MCF 10A (cell line): ENCODE measurements around the gene DEFB132. TPM values are rescaled to one million over a fixed set of nuclear protein-coding genes. Genes with fewer than 3 reads are reported as not detected.

Experiments
- BruUV-seq: library from RNA; stranded (reverse); fragments of 400-500 nt; replicated peaks from 2 replicates; lab custom pipeline; 2021; lab: Mats Ljungman, UMichigan
- CTCF ChIA-PET: fragments of 300-600 bp; sonication (Branson Sonifier 250); formaldehyde crosslinking; extraction: SDS; loops from one replicate; lab custom pipeline; 2021; ENCODE audit warnings: antibody characterized with exemption, inconsistent platforms; lab: Yijun Ruan, JAX
- POLR2A ChIA-PET: fragments of 300-600, 350-650 bp; sonication (Branson Sonifier 250); formaldehyde crosslinking; extraction: SDS; loops from one replicate; lab custom pipeline; 2020; ENCODE audit warnings: antibody characterized with exemption, inconsistent platforms; lab: Yijun Ruan, JAX
- DNase-seq: peaks from one replicate; pipeline ENCODE4 v3.0.0-alpha.2; 2018; ENCODE audit not compliant: unreplicated experiment
- H3K27ac Mint-ChIP-seq: one replicate; pipeline ENCODE4 v1.8.0; 2022; ENCODE audit warnings: mild to moderate bottlenecking, low read depth, mixed read lengths; ENCODE audit not compliant: unreplicated experiment
- H3K27me3 Mint-ChIP-seq: one replicate; pipeline ENCODE4 v1.8.0; 2022; ENCODE audit warnings: mixed read lengths; ENCODE audit not compliant: insufficient read depth, unreplicated experiment
- H3K36me3 Mint-ChIP-seq: one replicate; pipeline ENCODE4 v1.8.0; 2022; ENCODE audit warnings: mild to moderate bottlenecking, moderate library complexity, mixed read lengths; ENCODE audit not compliant: insufficient read depth, unreplicated experiment
- H3K4me1 Mint-ChIP-seq: one replicate; pipeline ENCODE4 v1.8.0; 2022; ENCODE audit warnings: mixed read lengths; ENCODE audit not compliant: insufficient read depth, unreplicated experiment
- H3K4me3 Mint-ChIP-seq: one replicate; pipeline ENCODE4 v1.8.0; 2022; ENCODE audit warnings: mild to moderate bottlenecking, moderate library complexity, mixed read lengths; ENCODE audit not compliant: unreplicated experiment
- H3K9me3 Mint-ChIP-seq: one replicate; pipeline ENCODE4 v1.8.0; 2022; ENCODE audit warnings: mixed read lengths; ENCODE audit not compliant: unreplicated experiment
- CTCF ChIP-seq: fragments of 200-600 bp; IDR thresholded peaks from one replicate; pipeline ENCODE4 v1.8.0; 2022; ENCODE audit warnings: antibody characterized with exemption, mild to moderate bottlenecking; ENCODE audit not compliant: unreplicated experiment
- intact Hi-C: fragments of 100-400 bp; cut with micrococcal nuclease; formaldehyde crosslinking; loops from 2 replicates; pipeline ENCODE4 v1.14.1; 2022
- total RNA-seq: library from RNA; stranded (reverse); gene quantifications from 2 replicates; pipeline ENCODE4 v1.2.3, GENCODE V29; 2022

DEFB132 gene
- total RNA-seq, 1 experiment from 2014 or later = not detected

GRCh38 chr20:295804-296203 is 38.3 kb downstream of the DEFB132 start:
- H3K27ac Mint-ChIP-seq = no peak overlapping the region

GRCh38 chr20:297098-297924 is 39.8 kb downstream of the DEFB132 start, which contains the start of gene ZCCHC3:
Gene ZCCHC3 (plus strand): TSS chr20:297570. CDS start chr20:297587, 17 bp downstream.
- Mint-ChIP-seq H3K36me3 (peaks cover 12% of the 10 kb centered on the region), H3K27me3 (no peaks in the 10 kb centered on the region), H3K4me3 (peak within 1 kb of the TSS; percentile 93), H3K27ac (peak within 1 kb of the TSS; percentile 99), H3K4me1 (peaks cover 31% of the 10 kb centered on the region), H3K9me3 (no peaks in the 10 kb centered on the region)
- ChIA-PET CTCF (interaction anchor here (0.7 to 4.2 kb wide), 9 partner anchors 15 to 36 kb away, joined by 3 to 18 read pairs (median 6); partner anchors contain the start of gene SOX12), POLR2A (interaction anchor here (0.6 to 4.8 kb wide), 22 partner anchors 10 to 246 kb away, joined by 3 to 60 read pairs (median 4); partner anchors contain the start of gene TRIB3)
- TF ChIP-seq CTCF = no peak
- TSS peak; percentile 78 for BruUV-seq
- peak; percentile 96 for DNase-seq
- intact Hi-C loops = loop anchor here (1.0 kb wide), 1 partner anchor 27 kb away; no protein-coding TSS in a partner anchor

More at GRCh38 chr20:295804-296203, 38.3 kb downstream of the DEFB132 start:
- TF ChIP-seq CTCF = no peak
- peaks cover 12% of the 10 kb centered on the region for H3K36me3 Mint-ChIP-seq
- peaks cover 21% of the 10 kb centered on the region for H3K4me1 Mint-ChIP-seq
- DNase-seq = no peak
- ChIA-PET CTCF (interaction anchor here (0.6 to 1.6 kb wide), 5 partner anchors 27 to 79 kb away, joined by 3 to 6 read pairs (median 4); partner anchors contain the start of gene SOX12), POLR2A (no interaction called here)
- H3K4me3 Mint-ChIP-seq = peak overlapping the region; percentile 93
- intact Hi-C loops = no loop called here
- no peaks in the 10 kb centered on the region for H3K27me3 Mint-ChIP-seq
- H3K9me3 Mint-ChIP-seq = no peaks in the 10 kb centered on the region
- BruUV-seq = no TSS peak

GRCh38 chr20:297925-298775 is 40.6 kb downstream of the DEFB132 start:
- DNase-seq = peak; percentile 61
- peak overlapping the region; percentile 99 for H3K27ac Mint-ChIP-seq
- H3K4me3 Mint-ChIP-seq = peak overlapping the region; percentile 93
- POLR2A ChIA-PET = interaction anchor here (0.7 to 4.8 kb wide), 19 partner anchors 9 to 245 kb away, joined by 3 to 60 read pairs (median 3); partner anchors contain the start of gene TRIB3
- intact Hi-C loops = loop anchor here (1.0 kb wide), 1 partner anchor 26 kb away; no protein-coding TSS in a partner anchor
- BruUV-seq = no TSS peak
- peaks cover 12% of the 10 kb centered on the region for H3K36me3 Mint-ChIP-seq
- H3K4me1 Mint-ChIP-seq = peaks cover 33% of the 10 kb centered on the region
- CTCF ChIA-PET = interaction anchor here (1.2 to 4.2 kb wide), 8 partner anchors 10 to 64 kb away, joined by 3 to 18 read pairs (median 6); partner anchors contain the start of gene SOX12
- no peaks in the 10 kb centered on the region for H3K27me3 Mint-ChIP-seq
- no peaks in the 10 kb centered on the region for H3K9me3 Mint-ChIP-seq
- no peak for TF ChIP-seq CTCF
